HG02571 (cell line): ENCODE data around the gene PCDHGA11.
"Not testable (repeated sequence)": the region's sequence is repeated elsewhere in the genome, so short reads cannot be mapped to it uniquely, and the experiment has no call there.

ENCODE experiments used
- ATAC-seq: cut with Tn5 transposase; IDR thresholded peaks from one replicate; pipeline ENCODE4 v1.9.1; 2021; ENCODE audit warnings: mild to moderate bottlenecking, moderate library complexity; ENCODE audit not compliant: unreplicated experiment

Gene PCDHGA11

GRCh38 chr5:141420855-141421488 lies at the start of gene PCDHGA11:
TSS of gene PCDHGA11 (plus strand) at chr5:141421051. CDS start at chr5:141421228, 177 bp downstream.
- no peak for ATAC-seq

- ATAC-seq = no peak
Measured at GRCh38 chr5:141371572-141372475, 49.0 kb upstream of the PCDHGA11 start.

GRCh38 chr5:141373673-141374317 lies 47.1 kb upstream of the PCDHGA11 start, which contains the start of gene PCDHGA6:
TSS of gene PCDHGA6 (plus strand) at chr5:141373891. CDS start at chr5:141374084, 193 bp downstream.
- no peak for ATAC-seq

GRCh38 chr5:141374627-141375026 lies 46.2 kb upstream of the PCDHGA11 start:
- ATAC-seq = no peak

GRCh38 chr5:141375444-141376155 lies 45.3 kb upstream of the PCDHGA11 start:
- ATAC-seq = not testable (repeated sequence)

- no peak for ATAC-seq
Measured at GRCh38 chr5:141382469-141383294, 38.2 kb upstream of the PCDHGA11 start, which contains the start of gene PCDHGA7. TSS of gene PCDHGA7 (plus strand) at chr5:141382742. CDS start at chr5:141382900, 158 bp downstream.

- no peak for ATAC-seq
Measured at GRCh38 chr5:141383345-141383744, 37.5 kb upstream of the PCDHGA11 start.

GRCh38 chr5:141384471-141385267 lies 36.2 kb upstream of the PCDHGA11 start:
- no peak for ATAC-seq

GRCh38 chr5:141387557-141388311 lies 33.1 kb upstream of the PCDHGA11 start, which contains the start of gene PCDHGB4:
TSS of gene PCDHGB4 (plus strand) at chr5:141387698. CDS start at chr5:141387885, 187 bp downstream.
- ATAC-seq = peak; percentile 88

GRCh38 chr5:141388661-141389060 lies 32.2 kb upstream of the PCDHGA11 start:
- no peak for ATAC-seq

- no peak for ATAC-seq
Measured at GRCh38 chr5:141389153-141390042, 31.5 kb upstream of the PCDHGA11 start.

GRCh38 chr5:141392429-141393198 lies 28.2 kb upstream of the PCDHGA11 start, which contains the start of gene PCDHGA8:
TSS of gene PCDHGA8 (plus strand) at chr5:141392633. CDS start at chr5:141392814, 181 bp downstream.
- no peak for ATAC-seq

GRCh38 chr5:141393267-141393666 lies 27.6 kb upstream of the PCDHGA11 start:
- ATAC-seq = no peak

- not testable (repeated sequence) for ATAC-seq
Measured at GRCh38 chr5:141394401-141395187, 26.3 kb upstream of the PCDHGA11 start.

- ATAC-seq = not testable (repeated sequence)
Measured at GRCh38 chr5:141397756-141398551, 22.9 kb upstream of the PCDHGA11 start, which contains the start of gene PCDHGB5. TSS of gene PCDHGB5 (plus strand) at chr5:141397947. CDS start at chr5:141398128, 181 bp downstream.
